ENCODE data around the gene OPRL1. TPM values are rescaled to one million over a fixed set of nuclear protein-coding genes. Genes with fewer than 3 reads are reported as not detected.

OPRL1 gene
- total RNA-seq, 1 donor from 2014 or later, result 0.70 TPM

GRCh38 chr20:64041040-64041780 is 38.7 kb upstream of the OPRL1 start:
- intact Hi-C loops (cut with micrococcal nuclease), result no loop called here

- intact Hi-C loops (cut with micrococcal nuclease), result no loop called here
Measured at GRCh38 chr20:64041781-64042053, 38.2 kb upstream of the OPRL1 start.

GRCh38 chr20:64042054-64042781 is 37.7 kb upstream of the OPRL1 start:
- intact Hi-C loops (cut with micrococcal nuclease), result no loop called here

GRCh38 chr20:64043768-64044167 is 36.1 kb upstream of the OPRL1 start:
- intact Hi-C loops (cut with micrococcal nuclease), result no loop called here

GRCh38 chr20:64044484-64045247 is 35.2 kb upstream of the OPRL1 start:
- intact Hi-C loops (cut with micrococcal nuclease), result no loop called here

GRCh38 chr20:64045346-64046011 is 34.4 kb upstream of the OPRL1 start:
- intact Hi-C loops (cut with micrococcal nuclease), result no loop called here

- intact Hi-C loops (cut with micrococcal nuclease), result no loop called here
Measured at GRCh38 chr20:64047046-64047389, 32.9 kb upstream of the OPRL1 start.

GRCh38 chr20:64047968-64048401 is 31.9 kb upstream of the OPRL1 start:
- intact Hi-C loops (cut with micrococcal nuclease), result no loop called here

GRCh38 chr20:64048402-64049044 is 31.4 kb upstream of the OPRL1 start:
- intact Hi-C loops (cut with micrococcal nuclease), result loop anchor here (1.0 kb wide), 1 partner anchor 10 kb away; no protein-coding TSS in a partner anchor

- intact Hi-C loops (cut with micrococcal nuclease), result loop anchor here (1.0 kb wide), 1 partner anchor 11 kb away; no protein-coding TSS in a partner anchor
Measured at GRCh38 chr20:64049060-64049877, 30.6 kb upstream of the OPRL1 start, which contains the start of gene SOX18. SOX18 (minus strand) TSS chr20:64049639; CDS start chr20:64049516, 123 bp downstream.

GRCh38 chr20:64049878-64050260 is 30.0 kb upstream of the OPRL1 start:
- intact Hi-C loops (cut with micrococcal nuclease), result loop anchor here (1.0 kb wide), 1 partner anchor 12 kb away; no protein-coding TSS in a partner anchor

- intact Hi-C loops (cut with micrococcal nuclease), result no loop called here
Measured at GRCh38 chr20:64050261-64051032, 29.4 kb upstream of the OPRL1 start.

GRCh38 chr20:64051033-64051452 is 28.8 kb upstream of the OPRL1 start:
- intact Hi-C loops (cut with micrococcal nuclease), result no loop called here

GRCh38 chr20:64051561-64052325 is 28.1 kb upstream of the OPRL1 start:
- intact Hi-C loops (cut with micrococcal nuclease), result no loop called here

- intact Hi-C loops (cut with micrococcal nuclease), result no loop called here
Measured at GRCh38 chr20:64052326-64052722, 27.6 kb upstream of the OPRL1 start.

- intact Hi-C loops (cut with micrococcal nuclease), result no loop called here
Measured at GRCh38 chr20:64052987-64053840, 26.7 kb upstream of the OPRL1 start.

- intact Hi-C loops (cut with micrococcal nuclease), result no loop called here
Measured at GRCh38 chr20:64053841-64054661, 25.8 kb upstream of the OPRL1 start.
